ENCODE data around the gene KLF15. TPM values are rescaled to one million over a fixed set of nuclear protein-coding genes. Genes with fewer than 3 reads are reported as not detected.

The KLF15 gene
- total and polyA plus RNA-seq, 2 of the 4 experiments (the other 2 are of a cell fraction) = 0.18 to 0.24 TPM

DNA sequence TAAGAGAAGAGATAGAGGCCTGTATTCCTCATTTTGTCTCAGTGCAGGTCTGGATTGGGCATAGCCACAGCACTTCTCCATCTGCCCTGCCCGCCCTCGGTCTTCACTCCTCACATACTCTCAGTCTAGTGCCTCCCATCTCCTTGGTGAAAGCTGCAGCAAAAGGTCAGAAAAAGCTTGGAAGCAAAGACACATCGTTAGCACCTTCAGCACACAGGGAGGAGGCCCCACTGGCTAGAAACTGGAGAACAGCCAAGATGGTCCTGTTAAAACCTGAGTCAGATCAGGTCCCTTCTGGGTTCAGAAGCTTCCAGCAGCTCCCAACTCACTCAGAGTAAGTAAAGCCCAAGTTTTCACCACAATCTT, 1.6 kb upstream of the KLF15 start:
- Histone ChIP-seq H3K9me3 (ENCODE audit: control insufficient read depth, insufficient read depth, low read length) (peaks cover 2% of the 10 kb centered on the region; the same call in 1 of the 2 replicates), H3K4ac (ENCODE audit: low read depth, low read length) (no peak overlapping the region), H3K79me1 (ENCODE audit: low read depth in 1 of 2, low read length in 2 of 2) (no peaks in the 10 kb centered on the region), H3K9ac (ENCODE audit: low read depth, low read length) (no peak overlapping the region), H2AFZ (replicated peaks; ENCODE audit: low read length, poor library complexity) (no peak overlapping the region), H4K20me1 (ENCODE audit: insufficient read depth, low read length) (no peaks in the 10 kb centered on the region), H3K9me1 (ENCODE audit: insufficient read depth, low read length) (no peaks in the 10 kb centered on the region), H3K36me3 (ENCODE audit: control insufficient read depth, insufficient read depth, low read length) (no peaks in the 10 kb centered on the region), H2AK5ac (ENCODE audit: low read depth, low read length) (no peak overlapping the region), H2BK15ac (ENCODE audit: low read depth, low read length) (no peak overlapping the region), H3K4me1 (ENCODE audit: control insufficient read depth, insufficient read depth, low read length) (0 out of 2 replicates have a peak, but pooled peaks cover 3% of the 10 kb centered on the region), H2BK20ac (ENCODE audit: low read depth, low read length) (no peak overlapping the region), H3K4me3 (ENCODE audit: insufficient read depth, low read depth, low read length) (no peak overlapping the region), H4K91ac (ENCODE audit: insufficient read depth, low read depth, low read length) (no peak overlapping the region), H4K5ac (ENCODE audit: low read depth, low read length) (no peak overlapping the region), H2BK120ac (ENCODE audit: low read depth, low read length) (no peak overlapping the region), H3K14ac (replicated peaks; ENCODE audit: low read depth, low read length) (no peak overlapping the region), H3K27ac (ENCODE audit: insufficient read depth, low read length) (no peak overlapping the region), H2BK5ac (ENCODE audit: low read depth, low read length, poor library complexity, severe bottlenecking) (no peak overlapping the region), H3K4me2 (ENCODE audit: low read depth, low read length) (no peak overlapping the region), H4K8ac (ENCODE audit: low read depth in 2 of 2, low read length in 2 of 2) (no peak overlapping the region), H3K27me3 (ENCODE audit: control insufficient read depth, insufficient read depth, low read length) (peaks cover 48% of the 10 kb centered on the region), H3K18ac (ENCODE audit: low read depth, low read length) (no peak overlapping the region), H2AK9ac (replicated peaks; ENCODE audit: low read depth, low read length, poor library complexity) (no peak overlapping the region), H3K56ac (ENCODE audit: extremely low read depth, insufficient read depth, low read length) (no peak overlapping the region), H3K23ac (ENCODE audit: low read depth, low read length) (no peak overlapping the region)
- TF ChIP-seq RAD21 (IDR thresholded peaks at IDR 0.05; ENCODE audit: low read length) = no peak
- TF ChIP-seq BHLHE40 (IDR thresholded peaks at IDR 0.05; ENCODE audit: low read depth, low read length) = no peak
- no peak for TF ChIP-seq RCOR1 (IDR thresholded peaks at IDR 0.05; ENCODE audit: insufficient replicate concordance, low read length)
- TF ChIP-seq MXI1 (IDR thresholded peaks at IDR 0.05; ENCODE audit: borderline replicate concordance, low read depth, low read length) = no peak
- no peak for TF ChIP-seq NFE2L2 (IDR thresholded peaks at IDR 0.05; ENCODE audit: low read depth, low read length)
- TF ChIP-seq CHD1 (IDR thresholded peaks at IDR 0.05; ENCODE audit: low read depth, low read length) = no peak
- no peak for TF ChIP-seq RFX5 (IDR thresholded peaks at IDR 0.05; ENCODE audit: low read depth, low read length)
- TF ChIP-seq, protein P1, sequence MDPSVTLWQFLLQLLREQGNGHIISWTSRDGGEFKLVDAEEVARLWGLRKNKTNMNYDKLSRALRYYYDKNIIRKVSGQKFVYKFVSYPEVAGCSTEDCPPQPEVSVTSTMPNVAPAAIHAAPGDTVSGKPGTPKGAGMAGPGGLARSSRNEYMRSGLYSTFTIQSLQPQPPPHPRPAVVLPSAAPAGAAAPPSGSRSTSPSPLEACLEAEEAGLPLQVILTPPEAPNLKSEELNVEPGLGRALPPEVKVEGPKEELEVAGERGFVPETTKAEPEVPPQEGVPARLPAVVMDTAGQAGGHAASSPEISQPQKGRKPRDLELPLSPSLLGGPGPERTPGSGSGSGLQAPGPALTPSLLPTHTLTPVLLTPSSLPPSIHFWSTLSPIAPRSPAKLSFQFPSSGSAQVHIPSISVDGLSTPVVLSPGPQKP (IDR thresholded peaks at IDR 0.05; ENCODE audit: borderline replicate concordance, low read depth, low read length) = no peak
- TF ChIP-seq, protein P2, sequence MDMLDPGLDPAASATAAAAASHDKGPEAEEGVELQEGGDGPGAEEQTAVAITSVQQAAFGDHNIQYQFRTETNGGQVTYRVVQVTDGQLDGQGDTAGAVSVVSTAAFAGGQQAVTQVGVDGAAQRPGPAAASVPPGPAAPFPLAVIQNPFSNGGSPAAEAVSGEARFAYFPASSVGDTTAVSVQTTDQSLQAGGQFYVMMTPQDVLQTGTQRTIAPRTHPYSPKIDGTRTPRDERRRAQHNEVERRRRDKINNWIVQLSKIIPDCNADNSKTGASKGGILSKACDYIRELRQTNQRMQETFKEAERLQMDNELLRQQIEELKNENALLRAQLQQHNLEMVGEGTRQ (IDR thresholded peaks at IDR 0.05; ENCODE audit: low read depth, low read length) = no peak
- TF ChIP-seq, protein P3, sequence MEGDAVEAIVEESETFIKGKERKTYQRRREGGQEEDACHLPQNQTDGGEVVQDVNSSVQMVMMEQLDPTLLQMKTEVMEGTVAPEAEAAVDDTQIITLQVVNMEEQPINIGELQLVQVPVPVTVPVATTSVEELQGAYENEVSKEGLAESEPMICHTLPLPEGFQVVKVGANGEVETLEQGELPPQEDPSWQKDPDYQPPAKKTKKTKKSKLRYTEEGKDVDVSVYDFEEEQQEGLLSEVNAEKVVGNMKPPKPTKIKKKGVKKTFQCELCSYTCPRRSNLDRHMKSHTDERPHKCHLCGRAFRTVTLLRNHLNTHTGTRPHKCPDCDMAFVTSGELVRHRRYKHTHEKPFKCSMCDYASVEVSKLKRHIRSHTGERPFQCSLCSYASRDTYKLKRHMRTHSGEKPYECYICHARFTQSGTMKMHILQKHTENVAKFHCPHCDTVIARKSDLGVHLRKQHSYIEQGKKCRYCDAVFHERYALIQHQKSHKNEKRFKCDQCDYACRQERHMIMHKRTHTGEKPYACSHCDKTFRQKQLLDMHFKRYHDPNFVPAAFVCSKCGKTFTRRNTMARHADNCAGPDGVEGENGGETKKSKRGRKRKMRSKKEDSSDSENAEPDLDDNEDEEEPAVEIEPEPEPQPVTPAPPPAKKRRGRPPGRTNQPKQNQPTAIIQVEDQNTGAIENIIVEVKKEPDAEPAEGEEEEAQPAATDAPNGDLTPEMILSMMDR (conservative IDR thresholded peaks at IDR 0.05; ENCODE audit: low read depth, low read length) = no peak
- TF ChIP-seq MAZ (IDR thresholded peaks at IDR 0.05; ENCODE audit: borderline replicate concordance, low read depth, low read length) = no peak
- TF ChIP-seq FOS (IDR thresholded peaks at IDR 0.05; ENCODE audit: low read depth, low read length) = no peak
- no peak for TF ChIP-seq POLR2A (IDR thresholded peaks at IDR 0.05; ENCODE audit: low read depth, low read length)
- no peak for TF ChIP-seq SMC3 (IDR thresholded peaks at IDR 0.05; ENCODE audit: low read depth, low read length)
- TF ChIP-seq CEBPB (IDR thresholded peaks at IDR 0.05; ENCODE audit: low read depth, low read length) = no peak
- no peak for TF ChIP-seq MAFK (IDR thresholded peaks at IDR 0.05; ENCODE audit: low read depth, low read length)
- no peak for ATAC-seq (ENCODE audit: low read depth)
- BruUV-seq (replicated peaks) = no TSS peak
- in situ Hi-C loops (cut with MboI; ENCODE audit: low sequenced_read_pairs) (no loop called here), intact Hi-C loops (cut with micrococcal nuclease) (no loop called here), dilution Hi-C loops (cut with HindIII; ENCODE audit: low sequenced_read_pairs, unreplicated experiment) (no loop called here)
- ChIA-PET POLR2A (ENCODE audit: unreplicated experiment) (no interaction called here), CTCF (no interaction called here)
- DNase-seq = no peak
- 67% methylated on average over 1 of the region's 3 CpGs; no CpG with 5 or more reads in 1 of the 2 experiments for WGBS, 2 experiments (ENCODE audit: extremely low coverage in 2 of 2, insufficient read length in 1 of 2)
